Endothelial cell of umbilical vein (primary cell): ENCODE measurements around the gene ALX3. TPM values are rescaled to one million over a fixed set of nuclear protein-coding genes. Genes with fewer than 3 reads are reported as not detected.

Experiments
- BruUV-seq: library from RNA; stranded (reverse); fragments of 400-500 nt; replicated peaks from 2 replicates; lab custom pipeline; 2021; lab: Mats Ljungman, UMichigan
- CTCF ChIA-PET: fragments of 300-600, 350-600 bp; sonication (Branson Sonifier 250); formaldehyde crosslinking; loops from one replicate; lab custom pipeline; 2021; ENCODE audit warnings: antibody characterized with exemption, inconsistent platforms; lab: Charles Lee
- POLR2A ChIA-PET: fragments of 300-600, 350-600 bp; sonication (Branson Sonifier 250); formaldehyde crosslinking; loops from one replicate; lab custom pipeline; 2021; ENCODE audit warnings: antibody characterized with exemption, inconsistent platforms; lab: Charles Lee
- DNase-seq: peaks from one replicate; pipeline ENCODE4 v3.0.0-alpha.2; 2011; ENCODE audit warnings: low read depth, low spot score
- FAIRE-seq: peaks from 2 replicates; lab custom pipeline; 2011; peaks lifted over from hg19 to GRCh38; lab: Jason Lieb, UNC
- H2AFZ ChIP-seq: 2 replicates; pipeline ENCODE4 v1.6.0; 2012; ENCODE audit warnings: low read depth, low read length, control low read depth, inconsistent platforms
- H3K27ac ChIP-seq: 2 replicates; pipeline ENCODE4 v1.5.1; 2011; ENCODE audit warnings: low read depth, mild to moderate bottlenecking, control low read depth, low read length, moderate library complexity; ENCODE audit not compliant: insufficient read depth
- H3K27me3 ChIP-seq, 2 experiments: 2 replicates each; pipeline versions ENCODE4 v1.6.0 to v1.6.1; 2011; ENCODE audit warnings: low read length in 2 of 2, mixed read lengths in 1 of 2; ENCODE audit not compliant: control insufficient read depth in 2 of 2, insufficient read depth in 2 of 2
- H3K36me3 ChIP-seq, 2 experiments: 2 replicates in 1 of 2; 3 replicates in 1 of 2; pipeline ENCODE4 v1.5.1; 2011; ENCODE audit warnings: low read length in 2 of 2, mild to moderate bottlenecking in 1 of 2, moderate library complexity in 1 of 2; ENCODE audit not compliant: control insufficient read depth in 2 of 2, insufficient read depth in 2 of 2; ENCODE audit errors: extremely low read depth in 1 of 2
- H3K4me1 ChIP-seq: 3 replicates; pipeline ENCODE4 v1.5.1; 2011; ENCODE audit warnings: mild to moderate bottlenecking, low read length; ENCODE audit not compliant: control insufficient read depth, insufficient read depth; ENCODE audit errors: extremely low read depth
- H3K4me2 ChIP-seq: 2 replicates; pipeline ENCODE4 v1.6.1; 2011; ENCODE audit warnings: low read length, control low read depth, mixed read lengths; ENCODE audit not compliant: insufficient read depth
- H3K4me3 ChIP-seq, 3 experiments: fragments of 200-600 bp in 1 of 3; sonication (generic), shearing (Covaris generic) in 1 of 3; replicated peaks in 1 of 3; 2 replicates each; pipeline ENCODE4 v1.5.1; 2011 to 2016; ENCODE audit warnings: control low read depth in 3 of 3, low read length in 3 of 3, mild to moderate bottlenecking in 2 of 3, inconsistent platforms in 1 of 3, low read depth in 1 of 3, moderate library complexity in 1 of 3; ENCODE audit not compliant: insufficient read depth in 1 of 3
- H3K79me2 ChIP-seq: 2 replicates; pipeline ENCODE4 v1.6.0; 2012; ENCODE audit warnings: low read length, inconsistent platforms; ENCODE audit not compliant: control insufficient read depth, insufficient read depth
- H3K9ac ChIP-seq: replicated peaks from 2 replicates; pipeline ENCODE3; 2011; ENCODE audit warnings: low read length, control low read depth; ENCODE audit not compliant: insufficient read depth; ENCODE audit errors: extremely low read depth
- H3K9me1 ChIP-seq: replicated peaks from 3 replicates; pipeline ENCODE4 v1.6.0; 2011; ENCODE audit warnings: mild to moderate bottlenecking, low read length; ENCODE audit not compliant: control insufficient read depth, insufficient read depth; ENCODE audit errors: extremely low read depth
- H3K9me3 ChIP-seq: replicated peaks from 2 replicates; pipeline ENCODE4 v1.5.1; 2012; ENCODE audit warnings: low read length, inconsistent platforms; ENCODE audit not compliant: control insufficient read depth, insufficient read depth
- H4K20me1 ChIP-seq: replicated peaks from 2 replicates; pipeline ENCODE3; 2011; ENCODE audit warnings: mild to moderate bottlenecking, low read length; ENCODE audit not compliant: control insufficient read depth, insufficient read depth; ENCODE audit errors: extremely low read depth
- CTCF ChIP-seq, 2 donors: IDR thresholded peaks; 1 replicate in 1 of 2; 2 replicates in 1 of 2; pipeline ENCODE4 v1.5.1; 2011; ENCODE audit warnings: low read length in 2 of 2, mild to moderate bottlenecking in 2 of 2, moderate library complexity in 2 of 2, control low read depth in 1 of 2, inconsistent platforms in 1 of 2, low read depth in 1 of 2; ENCODE audit not compliant: insufficient read depth in 1 of 2; ENCODE audit errors: extremely low read depth in 1 of 2
- EZH2 ChIP-seq: IDR thresholded peaks from 2 replicates; pipeline ENCODE4 v1.6.1; 2012; ENCODE audit warnings: borderline replicate concordance, low read depth, mild to moderate bottlenecking, moderate library complexity, low read length, inconsistent platforms; ENCODE audit not compliant: severe bottlenecking
- FOS ChIP-seq: IDR thresholded peaks from 2 replicates; pipeline ENCODE4 v1.6.1; 2011; ENCODE audit warnings: mild to moderate bottlenecking, low read length, moderate library complexity, borderline replicate concordance; ENCODE audit not compliant: insufficient read depth
- GATA2 ChIP-seq: IDR thresholded peaks from 2 replicates; pipeline ENCODE4 v1.7.0; 2011; ENCODE audit warnings: low read depth, mild to moderate bottlenecking, moderate library complexity, mixed read lengths, low read length; ENCODE audit not compliant: insufficient read length, insufficient read depth
- JUN ChIP-seq: IDR thresholded peaks from 2 replicates; pipeline ENCODE4 v1.6.1; 2011; ENCODE audit warnings: borderline replicate concordance, low read depth; ENCODE audit not compliant: insufficient read length, insufficient read depth
- MYC ChIP-seq: IDR thresholded peaks from one replicate; pipeline ENCODE4 v1.6.1; 2011; ENCODE audit warnings: mild to moderate bottlenecking, low read depth, low read length
- POLR2A ChIP-seq: IDR thresholded peaks from 2 replicates; pipeline ENCODE4 v1.6.1; 2012; ENCODE audit warnings: low read depth, mild to moderate bottlenecking, control low read depth, low read length
- POLR2AphosphoS5 ChIP-seq: IDR thresholded peaks from 2 replicates; pipeline ENCODE4 v1.6.1; 2012; ENCODE audit warnings: low read depth, mild to moderate bottlenecking, control low read depth, low read length, moderate library complexity; ENCODE audit not compliant: insufficient read depth
- dilution Hi-C: fragments of 300-500 bp; cut with MboI; formaldehyde crosslinking; loops from one replicate; pipeline ENCODE4 v1.15.0; 2019; ENCODE audit warnings: low sequenced_read_pairs; ENCODE audit not compliant: extremely low pct_ligation_motif_present
- intact Hi-C: fragments of 100-400 bp; cut with micrococcal nuclease; formaldehyde crosslinking; loops from one replicate; pipeline ENCODE4 v1.10.0; 2022
- polyA plus RNA-seq, 4 experiments: library from polyadenylated mRNA; depleted of rRNA in 3 of 4; stranded (reverse) in 3 of 4; unstranded in 1 of 4; fragments of >200 nt; gene quantifications; 2 replicates each; pipeline versions ENCODE4 v1.2.1 to v1.2.3, GENCODE V29; 2011 to 2012; ENCODE audit warnings: missing spikeins in 1 of 4
- total RNA-seq: library from RNA; stranded (reverse); gene quantifications from 2 replicates; pipeline ENCODE4 v1.2.3, GENCODE V29; 2021
- TF ChIP-seq, protein P1 (sequence below): IDR thresholded peaks from 2 replicates; pipeline ENCODE4 v1.6.1; 2011; ENCODE audit not compliant: insufficient read depth, insufficient read length

ALX3 gene
- total and polyA plus RNA-seq, 2 donors (not counting 3 experiments of a cell fraction or from before 2014, with no cell fraction given): not detected

- H3K9me3 ChIP-seq: no peaks in the 10 kb centered on the region
- H3K9ac ChIP-seq: no peak overlapping the region
- ChIA-PET CTCF (no interaction called here), POLR2A (no interaction called here)
- no peaks in the 10 kb centered on the region for H4K20me1 ChIP-seq
- no peaks in the 10 kb centered on the region for H3K9me1 ChIP-seq
- H3K4me1 ChIP-seq: no peaks in the 10 kb centered on the region
- H3K4me2 ChIP-seq: no peak overlapping the region
- no peak overlapping the region for H3K4me3 ChIP-seq
- H3K27ac ChIP-seq: no peak overlapping the region
- H3K27me3 ChIP-seq: peaks cover 3 to 15% of the 10 kb centered on the region in 2 experiments
- dilution Hi-C loops: no loop called here
- no peak for DNase-seq
- H2AFZ ChIP-seq: no peak overlapping the region
- TF ChIP-seq FOS: no peak
- no peak for TF ChIP-seq POLR2A
- no peak for TF ChIP-seq EZH2
- TF ChIP-seq GATA2: no peak
- TF ChIP-seq JUN: no peak
- no peak for TF ChIP-seq MYC
- TF ChIP-seq, protein P1, sequence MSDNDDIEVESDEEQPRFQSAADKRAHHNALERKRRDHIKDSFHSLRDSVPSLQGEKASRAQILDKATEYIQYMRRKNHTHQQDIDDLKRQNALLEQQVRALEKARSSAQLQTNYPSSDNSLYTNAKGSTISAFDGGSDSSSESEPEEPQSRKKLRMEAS: no peak
- TF ChIP-seq POLR2AphosphoS5: no peak
- TF ChIP-seq CTCF (IDR thresholded peaks at IDR 0.05; ENCODE audit: extremely low read depth in 1 of 2, insufficient read depth in 1 of 2, low read depth in 1 of 2, low read length in 2 of 2): no peak
- H3K79me2 ChIP-seq: no peaks in the 10 kb centered on the region
- FAIRE-seq: no peak
- intact Hi-C loops: no loop called here
- BruUV-seq: no TSS peak
- H3K36me3 ChIP-seq: no peaks in the 10 kb centered on the region
Measured at GRCh38 chr1:110119843-110120242, 49.4 kb upstream of the ALX3 start.
